Loucy (cell line): ENCODE measurements around the gene STX16.

Experiments
- H2AFZ ChIP-seq: fragments of 200-600 bp; sonication (generic); 2 replicates; pipeline ENCODE4 v1.6.0; 2016; ENCODE audit warnings: antibody characterized with exemption, mild to moderate bottlenecking, low read length, moderate library complexity
- H3F3A ChIP-seq: fragments of 200-600 bp; 2 replicates; pipeline ENCODE4 v1.6.0; 2016; ENCODE audit warnings: antibody characterized with exemption, low read depth, mild to moderate bottlenecking
- H3K27me3 ChIP-seq: fragments of 200-600 bp; sonication (generic); 2 replicates; pipeline ENCODE4 v1.6.1; 2014; ENCODE audit warnings: low read length, mild to moderate bottlenecking; ENCODE audit not compliant: insufficient read depth, poor library complexity, severe bottlenecking
- H3K36me3 ChIP-seq: fragments of 200-600 bp; sonication (generic); 2 replicates; pipeline ENCODE4 v1.6.1; 2016; ENCODE audit warnings: low read length; ENCODE audit not compliant: insufficient read depth
- H3K4me1 ChIP-seq: fragments of 200-600 bp; sonication (generic); 2 replicates; pipeline ENCODE4 v1.5.1; 2014; ENCODE audit warnings: low read length, mild to moderate bottlenecking; ENCODE audit not compliant: insufficient read depth, poor library complexity, severe bottlenecking
- H3K4me2 ChIP-seq: fragments of 200-600 bp; sonication (generic); 2 replicates; pipeline ENCODE4 v1.6.0; 2014; ENCODE audit warnings: antibody characterized with exemption, low read length, low read depth, mild to moderate bottlenecking; ENCODE audit not compliant: poor library complexity, severe bottlenecking
- H3K4me3 ChIP-seq: fragments of 200-600 bp; sonication (generic); 2 replicates; pipeline ENCODE4 v1.5.1; 2014; ENCODE audit warnings: low read length, mild to moderate bottlenecking, mixed read lengths; ENCODE audit not compliant: poor library complexity, severe bottlenecking
- H3K79me2 ChIP-seq: fragments of 200-600 bp; sonication (generic); 2 replicates; pipeline ENCODE4 v1.6.1; 2014; ENCODE audit warnings: low read length; ENCODE audit not compliant: insufficient read depth
- H3K9ac ChIP-seq: fragments of 200-600 bp; sonication (generic); 2 replicates; pipeline ENCODE4 v1.6.0; 2014; ENCODE audit warnings: mild to moderate bottlenecking, low read depth, low read length, moderate library complexity; ENCODE audit not compliant: poor library complexity, severe bottlenecking
- H3K9me2 ChIP-seq: fragments of 200-600 bp; sonication (generic); replicated peaks from 2 replicates; pipeline ENCODE4 v1.6.1; 2016; ENCODE audit warnings: low read depth, low read length, mixed read lengths
- H3K9me3 ChIP-seq: fragments of 200-600 bp; sonication (generic); 2 replicates; pipeline ENCODE4 v1.6.1; 2014; ENCODE audit warnings: mild to moderate bottlenecking, antibody characterized with exemption, low read length, low read depth; ENCODE audit not compliant: insufficient read depth
- H4K20me1 ChIP-seq: fragments of 200-600 bp; sonication (generic); 2 replicates; pipeline ENCODE4 v1.6.0; 2014; ENCODE audit warnings: antibody characterized with exemption, low read length, mild to moderate bottlenecking; ENCODE audit not compliant: insufficient read depth, poor library complexity, severe bottlenecking
- CTCF ChIP-seq: fragments of 200-600 bp; sonication (generic); conservative IDR thresholded peaks from 2 replicates; pipeline ENCODE4 v1.5.1; 2014; ENCODE audit warnings: mild to moderate bottlenecking, antibody characterized with exemption, low read length
- EZH2phosphoT487 ChIP-seq: fragments of 200-600 bp; IDR thresholded peaks from 2 replicates; pipeline ENCODE4 v1.6.1; 2018; ENCODE audit warnings: antibody characterized with exemption, mild to moderate bottlenecking, moderate library complexity, borderline replicate concordance

STX16 gene

GRCh38 chr20:58661598-58662473 is 10.8 kb downstream of the STX16 start:
- no peak overlapping the region for H2AFZ ChIP-seq
- no peak overlapping the region for H3K9ac ChIP-seq
- H3K4me1 ChIP-seq, result peaks cover 43% of the 10 kb centered on the region
- H3K27me3 ChIP-seq, result no peaks in the 10 kb centered on the region
- peaks cover 85% of the 10 kb centered on the region for H3K79me2 ChIP-seq
- H3K4me3 ChIP-seq, result peak overlapping the region; percentile 48
- H4K20me1 ChIP-seq, result peaks cover 76% of the 10 kb centered on the region
- no peaks in the 10 kb centered on the region for H3K9me2 ChIP-seq
- no peaks in the 10 kb centered on the region for H3K9me3 ChIP-seq
- peak overlapping the region; percentile 95 for H3K4me2 ChIP-seq
- no peaks in the 10 kb centered on the region; the same call in 1 of the 2 replicates for H3F3A ChIP-seq
- TF ChIP-seq CTCF (no peak), EZH2phosphoT487 (no peak)
- peaks cover 7% of the 10 kb centered on the region; the same call in 1 of the 2 replicates for H3K36me3 ChIP-seq

GRCh38 chr20:58664331-58664730 is 13.2 kb downstream of the STX16 start:
- Histone ChIP-seq H3K79me2 (peaks cover 71% of the 10 kb centered on the region), H3K4me1 (peaks cover 27% of the 10 kb centered on the region), H3K27me3 (no peaks in the 10 kb centered on the region), H3K4me2 (no peak overlapping the region), H3F3A (no peaks in the 10 kb centered on the region; the same call in 1 of the 2 replicates), H2AFZ (no peak overlapping the region), H4K20me1 (peaks cover 52% of the 10 kb centered on the region), H3K9me3 (no peaks in the 10 kb centered on the region), H3K36me3 (peaks cover 27% of the 10 kb centered on the region; the same call in 1 of the 2 replicates), H3K9me2 (no peaks in the 10 kb centered on the region), H3K9ac (no peak overlapping the region), H3K4me3 (no peak overlapping the region)
- no peak for TF ChIP-seq CTCF
- TF ChIP-seq EZH2phosphoT487, result no peak

- no peaks in the 10 kb centered on the region for H3K9me2 ChIP-seq
- no peak overlapping the region for H3K9ac ChIP-seq
- no peak for TF ChIP-seq CTCF
- TF ChIP-seq EZH2phosphoT487, result no peak
- peaks cover 66% of the 10 kb centered on the region for H3K79me2 ChIP-seq
- no peak overlapping the region for H2AFZ ChIP-seq
- no peaks in the 10 kb centered on the region for H3K27me3 ChIP-seq
- peaks cover 21% of the 10 kb centered on the region for H3K4me1 ChIP-seq
- H3K4me2 ChIP-seq, result no peak overlapping the region
- peaks cover 47% of the 10 kb centered on the region for H4K20me1 ChIP-seq
- H3K9me3 ChIP-seq, result no peaks in the 10 kb centered on the region
- no peaks in the 10 kb centered on the region; the same call in 1 of the 2 replicates for H3F3A ChIP-seq
- no peak overlapping the region for H3K4me3 ChIP-seq
- peaks cover 32% of the 10 kb centered on the region; the same call in 1 of the 2 replicates for H3K36me3 ChIP-seq
Observed at GRCh38 chr20:58664883-58665282, 13.8 kb downstream of the STX16 start.
